Hepatocyte (in vitro differentiated cells): ENCODE data around the gene WAPL. TPM values are rescaled to one million over a fixed set of nuclear protein-coding genes. Genes with fewer than 3 reads are reported as not detected.
"Not testable (repeated sequence)": the region's sequence is repeated elsewhere in the genome, so short reads cannot be mapped to it uniquely, and the experiment has no call there.

Experiments
- DNase-seq: peaks from one replicate; pipeline ENCODE4 v3.0.0-alpha.2; 2016; ENCODE audit warnings: low spot score
- H2AFZ ChIP-seq: fragments of 200-600 bp; sonication (generic); 2 replicates; pipeline ENCODE4 v1.6.0; 2016; ENCODE audit warnings: antibody characterized with exemption, mild to moderate bottlenecking
- H3K27ac ChIP-seq: fragments of 200-600 bp; sonication (generic); 2 replicates; pipeline ENCODE4 v1.5.1; 2016; ENCODE audit warnings: mild to moderate bottlenecking
- H3K27me3 ChIP-seq: fragments of 200-600 bp; sonication (generic); 2 replicates; pipeline ENCODE4 v1.6.1; 2016
- H3K36me3 ChIP-seq: fragments of 200-600 bp; sonication (generic); replicated peaks from 2 replicates; pipeline ENCODE4 v1.5.1; 2016; ENCODE audit warnings: low read depth; ENCODE audit not compliant: insufficient read depth
- H3K4me1 ChIP-seq: fragments of 200-600 bp; sonication (generic); 2 replicates; pipeline ENCODE4 v1.5.1; 2016; ENCODE audit warnings: mild to moderate bottlenecking, moderate library complexity; ENCODE audit not compliant: insufficient read depth
- H3K4me2 ChIP-seq: fragments of 200-600 bp; sonication (generic); 2 replicates; pipeline ENCODE4 v1.6.0; 2016
- H3K4me3 ChIP-seq: fragments of 200-600 bp; sonication (generic); 2 replicates; pipeline ENCODE4 v1.5.1; 2016; ENCODE audit warnings: mild to moderate bottlenecking
- H3K79me2 ChIP-seq: fragments of 200-600 bp; sonication (generic); 2 replicates; pipeline ENCODE4 v1.6.0; 2017; ENCODE audit warnings: mild to moderate bottlenecking
- H3K9me2 ChIP-seq: fragments of 200-600 bp; sonication (generic); replicated peaks from 2 replicates; pipeline ENCODE4 v1.6.0; 2017; ENCODE audit warnings: mild to moderate bottlenecking; ENCODE audit not compliant: insufficient read depth
- H3K9me3 ChIP-seq: fragments of 200-600 bp; sonication (generic); 2 replicates; pipeline ENCODE4 v1.5.1; 2016; ENCODE audit warnings: low read depth, mild to moderate bottlenecking
- H4K20me1 ChIP-seq: fragments of 200-600 bp; sonication (generic); 2 replicates; pipeline ENCODE4 v1.6.0; 2016; ENCODE audit warnings: mild to moderate bottlenecking; ENCODE audit not compliant: insufficient read depth, poor library complexity, severe bottlenecking
- EZH2 ChIP-seq: fragments of 200-600 bp; sonication (generic); IDR thresholded peaks from 2 replicates; pipeline ENCODE4 v1.6.1; 2016; ENCODE audit warnings: antibody characterized with exemption, mild to moderate bottlenecking, borderline replicate concordance
- EZH2phosphoT487 ChIP-seq: fragments of 200-600 bp; sonication (generic); IDR thresholded peaks from one replicate; pipeline ENCODE4 v1.6.1; 2018; ENCODE audit warnings: antibody characterized with exemption, mild to moderate bottlenecking, low read depth, moderate library complexity; ENCODE audit not compliant: unreplicated experiment, severe bottlenecking
- WGBS: methylation state at CpG from one replicate; pipeline ENCODE4 v1.1.6; 2016; ENCODE audit warnings: low lambda C conversion rate; ENCODE audit errors: missing lambda C conversion rate; 5-methylcytosine and 5-hydroxymethylcytosine counted together
- polyA plus RNA-seq: library from polyadenylated mRNA; unstranded; fragments of >200 nt; fragmentation: Nextera tagmentation; extraction: Ambion mirVana; gene quantifications from 2 replicates; pipeline ENCODE4 v1.2.1, GENCODE V29; 2016
- total RNA-seq: library from RNA; depleted of rRNA; stranded (reverse); fragments of >200 nt; gene quantifications from 2 replicates; pipeline ENCODE4 v1.2.3, GENCODE V29; 2014
- TF ChIP-seq, protein P1 (sequence below): fragments of 200-600 bp; sonication (generic); IDR thresholded peaks from 2 replicates; pipeline ENCODE4 v1.5.1; 2016; ENCODE audit warnings: antibody characterized with exemption, mild to moderate bottlenecking; ENCODE audit not compliant: poor library complexity

The WAPL gene
- total and polyA plus RNA-seq, 2 experiments from 2014 or later, result 19.4 to 41.4 TPM

DNA sequence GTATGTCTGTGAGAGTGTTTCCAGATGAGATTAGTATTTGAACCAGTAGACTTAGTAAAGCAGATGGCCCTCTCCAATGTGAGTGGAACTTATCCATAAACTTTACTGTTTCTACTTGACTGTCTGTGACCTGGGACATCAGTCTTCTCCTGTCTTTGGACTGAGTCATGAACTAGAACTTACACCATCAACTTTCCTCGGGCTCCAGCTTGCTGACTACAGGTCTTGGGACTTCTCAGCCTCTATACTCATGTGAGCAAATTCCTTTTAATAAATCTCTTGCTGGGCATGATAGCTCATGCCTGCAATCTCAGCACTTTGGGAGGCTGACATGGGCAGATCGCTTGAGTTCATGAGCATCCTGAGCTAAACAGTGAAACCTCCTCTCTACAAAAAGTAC, 25.7 kb upstream of the WAPL start:
- 82% methylated on average over 2 of the region's 2 CpGs for WGBS

DNA sequence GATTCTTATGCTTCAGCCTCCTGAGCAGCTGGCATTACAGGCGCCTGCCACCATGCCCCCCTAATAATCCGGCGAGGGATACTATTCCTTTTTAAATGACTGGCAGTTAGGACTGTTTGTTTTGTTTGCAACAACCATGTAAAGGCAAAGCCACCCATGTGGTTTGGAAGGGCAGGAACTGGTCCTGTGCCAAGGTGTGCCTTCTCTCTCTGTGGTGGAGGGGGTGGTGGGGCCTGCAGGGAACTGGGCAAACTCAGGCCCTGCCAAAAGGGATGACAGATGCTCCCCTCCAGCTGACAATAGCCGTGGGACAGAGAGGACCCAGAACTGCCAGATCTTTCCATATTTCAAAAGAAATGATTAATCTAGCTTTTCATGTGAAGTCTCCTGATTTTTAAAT, 23.5 kb upstream of the WAPL start:
- H4K20me1 ChIP-seq, result no peaks in the 10 kb centered on the region
- 88% methylated on average over 4 of the region's 4 CpGs for WGBS
- H3K27me3 ChIP-seq, result no peaks in the 10 kb centered on the region
- H3K9me2 ChIP-seq, result no peaks in the 10 kb centered on the region
- no peaks in the 10 kb centered on the region for H3K36me3 ChIP-seq
- no peaks in the 10 kb centered on the region for H3K9me3 ChIP-seq
- H3K4me2 ChIP-seq, result no peak overlapping the region
- H2AFZ ChIP-seq, result no peak overlapping the region
- TF ChIP-seq EZH2phosphoT487 (no peak), EZH2 (no peak)
- TF ChIP-seq, protein P1, sequence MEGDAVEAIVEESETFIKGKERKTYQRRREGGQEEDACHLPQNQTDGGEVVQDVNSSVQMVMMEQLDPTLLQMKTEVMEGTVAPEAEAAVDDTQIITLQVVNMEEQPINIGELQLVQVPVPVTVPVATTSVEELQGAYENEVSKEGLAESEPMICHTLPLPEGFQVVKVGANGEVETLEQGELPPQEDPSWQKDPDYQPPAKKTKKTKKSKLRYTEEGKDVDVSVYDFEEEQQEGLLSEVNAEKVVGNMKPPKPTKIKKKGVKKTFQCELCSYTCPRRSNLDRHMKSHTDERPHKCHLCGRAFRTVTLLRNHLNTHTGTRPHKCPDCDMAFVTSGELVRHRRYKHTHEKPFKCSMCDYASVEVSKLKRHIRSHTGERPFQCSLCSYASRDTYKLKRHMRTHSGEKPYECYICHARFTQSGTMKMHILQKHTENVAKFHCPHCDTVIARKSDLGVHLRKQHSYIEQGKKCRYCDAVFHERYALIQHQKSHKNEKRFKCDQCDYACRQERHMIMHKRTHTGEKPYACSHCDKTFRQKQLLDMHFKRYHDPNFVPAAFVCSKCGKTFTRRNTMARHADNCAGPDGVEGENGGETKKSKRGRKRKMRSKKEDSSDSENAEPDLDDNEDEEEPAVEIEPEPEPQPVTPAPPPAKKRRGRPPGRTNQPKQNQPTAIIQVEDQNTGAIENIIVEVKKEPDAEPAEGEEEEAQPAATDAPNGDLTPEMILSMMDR, result no peak
- H3K4me3 ChIP-seq, result no peak overlapping the region
- H3K79me2 ChIP-seq, result no peaks in the 10 kb centered on the region
- no peak overlapping the region for H3K27ac ChIP-seq
- no peaks in the 10 kb centered on the region for H3K4me1 ChIP-seq
- no peak for DNase-seq

More for the DNA sequence above, 25.7 kb upstream of the WAPL start:
- H3K27ac ChIP-seq, result no peak overlapping the region
- H3K9me2 ChIP-seq, result no peaks in the 10 kb centered on the region
- no peaks in the 10 kb centered on the region for H4K20me1 ChIP-seq
- H3K9me3 ChIP-seq, result no peaks in the 10 kb centered on the region
- H3K27me3 ChIP-seq, result no peaks in the 10 kb centered on the region
- H3K36me3 ChIP-seq, result no peaks in the 10 kb centered on the region
- no peak for DNase-seq
- no peak overlapping the region for H3K4me2 ChIP-seq
- H3K79me2 ChIP-seq, result no peaks in the 10 kb centered on the region
- no peak overlapping the region for H3K4me3 ChIP-seq
- H3K4me1 ChIP-seq, result no peaks in the 10 kb centered on the region
- no peak overlapping the region for H2AFZ ChIP-seq
- TF ChIP-seq EZH2phosphoT487 (no peak), EZH2 (no peak)
- TF ChIP-seq, protein P1, result no peak

DNA sequence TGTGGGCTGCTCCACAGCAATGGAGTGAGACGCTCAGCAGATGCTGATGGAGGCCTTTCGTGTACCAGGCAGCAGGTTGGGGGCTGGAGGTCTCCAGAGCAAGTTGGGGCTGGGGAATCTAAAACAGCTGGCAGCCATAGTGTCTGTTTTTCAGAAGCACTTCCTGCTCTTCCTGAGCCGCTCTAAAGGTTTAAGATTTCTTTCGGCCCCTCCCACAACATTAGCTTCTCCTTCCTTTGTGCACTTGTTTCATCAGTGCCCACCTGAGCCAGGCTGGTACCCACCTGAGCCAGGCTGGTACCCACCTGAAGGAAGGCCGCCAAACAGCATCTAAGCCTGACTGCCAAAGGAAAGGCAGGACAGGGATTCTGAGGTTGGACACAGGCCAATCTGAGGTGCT, 18.4 kb upstream of the WAPL start:
- no peaks in the 10 kb centered on the region for H3K9me3 ChIP-seq
- H3K27me3 ChIP-seq, result no peaks in the 10 kb centered on the region
- H3K36me3 ChIP-seq, result no peaks in the 10 kb centered on the region
- no peak for DNase-seq
- TF ChIP-seq, protein P1, result no peak
- TF ChIP-seq EZH2 (no peak), EZH2phosphoT487 (no peak)
- no peak overlapping the region for H3K4me3 ChIP-seq
- WGBS, result 85% methylated on average over 5 of the region's 5 CpGs
- H3K27ac ChIP-seq, result no peak overlapping the region
- no peaks in the 10 kb centered on the region for H3K9me2 ChIP-seq
- no peaks in the 10 kb centered on the region for H4K20me1 ChIP-seq
- H3K79me2 ChIP-seq, result no peaks in the 10 kb centered on the region
- H3K4me1 ChIP-seq, result peaks cover 4% of the 10 kb centered on the region
- H2AFZ ChIP-seq, result no peak overlapping the region
- no peak overlapping the region for H3K4me2 ChIP-seq

- H2AFZ ChIP-seq, result no peak overlapping the region
- DNase-seq, result no peak
- H4K20me1 ChIP-seq, result no peaks in the 10 kb centered on the region
- no peaks in the 10 kb centered on the region for H3K9me3 ChIP-seq
- 95% methylated on average over 7 of the region's 7 CpGs for WGBS
- H3K27ac ChIP-seq, result no peak overlapping the region
- H3K4me2 ChIP-seq, result no peak overlapping the region
- no peaks in the 10 kb centered on the region for H3K36me3 ChIP-seq
- TF ChIP-seq, protein P1, result no peak
- TF ChIP-seq EZH2phosphoT487 (no peak), EZH2 (no peak)
- H3K4me1 ChIP-seq, result peaks cover 4% of the 10 kb centered on the region
- H3K9me2 ChIP-seq, result no peaks in the 10 kb centered on the region
- no peaks in the 10 kb centered on the region for H3K79me2 ChIP-seq
- H3K4me3 ChIP-seq, result no peak overlapping the region
- no peaks in the 10 kb centered on the region for H3K27me3 ChIP-seq
Observed at GRCh38 chr10:86538547-86538946, 17.0 kb upstream of the WAPL start.

DNA sequence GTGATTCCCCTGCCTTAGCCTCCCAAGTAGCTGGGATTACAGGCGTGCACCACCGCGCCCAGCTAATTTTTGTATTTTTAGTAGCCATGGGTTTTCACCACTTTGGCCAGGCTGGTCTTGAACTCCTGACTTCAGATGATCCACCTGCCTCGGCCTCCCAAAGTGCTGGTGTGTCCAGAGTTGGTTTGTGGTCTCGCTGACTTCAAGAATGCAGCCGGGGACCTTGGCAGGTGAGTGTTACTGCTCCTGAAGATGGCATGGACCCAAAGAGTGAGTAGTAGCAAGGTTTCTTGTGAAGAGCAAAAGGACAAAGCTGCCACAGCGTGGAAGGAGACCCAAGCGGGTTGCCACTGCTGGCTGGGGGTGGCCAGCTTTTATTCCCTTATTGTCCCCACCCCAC, 16.4 kb upstream of the WAPL start:
- not testable (repeated sequence) for H3K27ac ChIP-seq, H2AFZ ChIP-seq, H3K9me3 ChIP-seq, DNase-seq, H3K4me1 ChIP-seq, H3K79me2 ChIP-seq, H3K4me3 ChIP-seq, H3K9me2 ChIP-seq, H3K4me2 ChIP-seq, H3K27me3 ChIP-seq, H3K36me3 ChIP-seq, H4K20me1 ChIP-seq
- 100% methylated on average over 6 of the region's 8 CpGs for WGBS
